Measurements from ENCODE around the gene SLC1A2.

GRCh38 chr11:35337914-35338305, 81.4 kb downstream of the SLC1A2 start:
- TF ChIP-seq CTCF (conservative IDR thresholded peaks at IDR 0.05; ENCODE audit: low read length) (no peak), EZH2phosphoT487 (IDR thresholded peaks at IDR 0.05; ENCODE audit: borderline replicate concordance, low read depth, low read length) (no peak)
